ENCODE results near the gene USP2. TPM values are rescaled to one million over a fixed set of nuclear protein-coding genes. Genes with fewer than 3 reads are reported as not detected.

USP2 gene
- total RNA-seq, 1 donor from 2014 or later = 0.11 TPM

GRCh38 chr11:119377112-119377901, 4.2 kb downstream of the USP2 start:
- peaks cover 8% of the 10 kb centered on the region for H3K4me1 Mint-ChIP-seq (ENCODE audit: unreplicated experiment)
- peak; percentile 80 for DNase-seq (ENCODE audit: extremely low spot score, unreplicated experiment)
- no peaks in the 10 kb centered on the region for H3K36me3 Mint-ChIP-seq (ENCODE audit: unreplicated experiment)
- no peaks in the 10 kb centered on the region for H3K9me3 Mint-ChIP-seq (ENCODE audit: unreplicated experiment)
- H3K27ac Mint-ChIP-seq (ENCODE audit: unreplicated experiment) = no peak overlapping the region
- H3K27me3 Mint-ChIP-seq (ENCODE audit: unreplicated experiment) = peaks cover 6% of the 10 kb centered on the region
- H3K4me3 Mint-ChIP-seq (ENCODE audit: unreplicated experiment) = no peak overlapping the region
- TF ChIP-seq, protein P1, sequence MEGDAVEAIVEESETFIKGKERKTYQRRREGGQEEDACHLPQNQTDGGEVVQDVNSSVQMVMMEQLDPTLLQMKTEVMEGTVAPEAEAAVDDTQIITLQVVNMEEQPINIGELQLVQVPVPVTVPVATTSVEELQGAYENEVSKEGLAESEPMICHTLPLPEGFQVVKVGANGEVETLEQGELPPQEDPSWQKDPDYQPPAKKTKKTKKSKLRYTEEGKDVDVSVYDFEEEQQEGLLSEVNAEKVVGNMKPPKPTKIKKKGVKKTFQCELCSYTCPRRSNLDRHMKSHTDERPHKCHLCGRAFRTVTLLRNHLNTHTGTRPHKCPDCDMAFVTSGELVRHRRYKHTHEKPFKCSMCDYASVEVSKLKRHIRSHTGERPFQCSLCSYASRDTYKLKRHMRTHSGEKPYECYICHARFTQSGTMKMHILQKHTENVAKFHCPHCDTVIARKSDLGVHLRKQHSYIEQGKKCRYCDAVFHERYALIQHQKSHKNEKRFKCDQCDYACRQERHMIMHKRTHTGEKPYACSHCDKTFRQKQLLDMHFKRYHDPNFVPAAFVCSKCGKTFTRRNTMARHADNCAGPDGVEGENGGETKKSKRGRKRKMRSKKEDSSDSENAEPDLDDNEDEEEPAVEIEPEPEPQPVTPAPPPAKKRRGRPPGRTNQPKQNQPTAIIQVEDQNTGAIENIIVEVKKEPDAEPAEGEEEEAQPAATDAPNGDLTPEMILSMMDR (IDR thresholded peaks at IDR 0.05) = no peak

- H3K4me3 Mint-ChIP-seq (ENCODE audit: unreplicated experiment) = no peak overlapping the region
- peak; percentile 68 for DNase-seq (ENCODE audit: extremely low spot score, unreplicated experiment)
- TF ChIP-seq, protein P1 (IDR thresholded peaks at IDR 0.05) = no peak
- no peaks in the 10 kb centered on the region for H3K36me3 Mint-ChIP-seq (ENCODE audit: unreplicated experiment)
- no peaks in the 10 kb centered on the region for H3K9me3 Mint-ChIP-seq (ENCODE audit: unreplicated experiment)
- H3K27me3 Mint-ChIP-seq (ENCODE audit: unreplicated experiment) = peaks cover 9% of the 10 kb centered on the region
- H3K4me1 Mint-ChIP-seq (ENCODE audit: unreplicated experiment) = peaks cover 8% of the 10 kb centered on the region
- no peak overlapping the region for H3K27ac Mint-ChIP-seq (ENCODE audit: unreplicated experiment)
Measured at GRCh38 chr11:119376197-119376847, 5.2 kb downstream of the USP2 start.

DNA sequence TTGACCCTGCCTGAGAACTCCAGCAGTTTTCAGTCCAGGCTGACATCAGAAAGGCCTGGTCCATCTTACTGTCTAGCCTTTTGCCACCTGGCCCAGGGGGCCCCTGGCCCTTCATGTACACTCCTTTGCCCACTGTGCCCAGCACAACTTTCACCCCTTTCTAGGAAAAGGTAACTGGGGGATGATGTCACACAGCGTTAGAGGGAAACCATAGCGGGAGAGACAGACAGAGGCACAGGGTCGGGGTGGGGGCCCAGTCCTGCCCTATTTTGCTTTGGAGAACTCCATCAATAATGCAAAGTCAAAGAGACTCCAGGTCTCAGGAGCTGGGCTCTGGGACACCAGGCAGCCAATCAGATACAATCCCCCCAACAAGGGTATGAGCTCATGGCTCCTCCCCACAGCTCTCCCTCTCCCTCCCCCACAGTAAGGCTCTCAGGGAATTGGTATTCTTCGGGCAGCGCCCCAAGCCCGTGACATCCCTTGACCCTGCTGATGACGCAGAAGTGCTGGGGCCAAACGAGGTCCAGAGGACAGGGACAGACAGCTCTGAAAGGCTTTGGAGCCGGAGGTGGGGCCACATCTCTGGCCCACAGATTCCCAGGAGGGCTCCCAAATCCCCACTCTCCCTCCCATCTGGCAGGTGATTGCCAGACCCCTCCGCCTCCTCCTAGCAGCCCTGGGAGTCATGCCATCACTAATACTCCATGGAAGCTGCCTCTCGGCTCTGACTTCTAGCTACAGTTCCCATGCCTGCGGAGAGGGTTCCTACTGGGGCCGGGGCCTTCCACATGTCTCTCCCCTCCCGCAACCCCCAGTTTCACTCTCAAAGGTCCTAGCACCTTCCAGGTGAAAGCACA, 5.9 kb downstream of the USP2 start:
- Mint-ChIP-seq H3K27me3 (ENCODE audit: unreplicated experiment) (peaks cover 10% of the 10 kb centered on the region), H3K4me1 (ENCODE audit: unreplicated experiment) (peaks cover 3% of the 10 kb centered on the region), H3K27ac (ENCODE audit: unreplicated experiment) (no peak overlapping the region), H3K9me3 (ENCODE audit: unreplicated experiment) (no peaks in the 10 kb centered on the region), H3K4me3 (ENCODE audit: unreplicated experiment) (no peak overlapping the region), H3K36me3 (ENCODE audit: unreplicated experiment) (no peaks in the 10 kb centered on the region)
- DNase-seq (ENCODE audit: extremely low spot score, unreplicated experiment) = no peak
- TF ChIP-seq, protein P1 (IDR thresholded peaks at IDR 0.05) = no peak

DNA sequence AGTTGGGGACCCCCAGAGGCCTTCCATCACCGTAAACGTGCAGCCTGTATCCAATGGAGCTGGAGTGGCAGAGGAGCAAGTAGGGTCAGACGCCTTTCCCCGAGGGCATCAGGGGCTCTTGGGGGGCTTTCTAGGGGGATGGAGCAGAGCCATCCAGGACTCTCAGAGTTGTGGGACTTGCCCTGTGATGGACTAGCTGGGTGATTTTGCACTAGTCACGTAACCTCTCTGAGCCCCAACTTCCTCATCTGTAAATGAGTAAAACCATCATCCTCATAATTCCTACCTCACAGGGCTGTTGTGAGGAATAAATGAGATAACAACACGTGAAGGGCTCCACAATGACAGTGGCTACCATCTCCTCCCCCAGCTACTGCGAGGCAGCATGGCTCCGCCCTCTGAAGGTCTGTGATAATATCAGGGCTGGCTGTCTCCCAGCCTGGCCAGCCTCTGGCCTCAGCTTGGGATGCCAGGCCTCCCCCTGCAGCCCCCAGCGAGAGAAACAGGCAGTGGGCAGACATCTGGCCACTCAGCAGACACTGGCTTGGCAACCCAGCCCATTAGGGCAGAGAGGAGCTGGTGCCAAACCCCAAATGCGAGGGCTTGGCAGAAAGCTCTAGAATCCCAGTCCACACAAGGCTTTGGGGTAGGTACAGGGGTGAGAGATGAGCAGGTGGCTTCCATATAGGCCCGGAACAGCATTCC, 6.7 kb downstream of the USP2 start:
- Mint-ChIP-seq H3K36me3 (ENCODE audit: unreplicated experiment) (no peaks in the 10 kb centered on the region), H3K27me3 (ENCODE audit: unreplicated experiment) (peaks cover 12% of the 10 kb centered on the region), H3K4me3 (ENCODE audit: unreplicated experiment) (no peak overlapping the region), H3K27ac (ENCODE audit: unreplicated experiment) (no peak overlapping the region), H3K4me1 (ENCODE audit: unreplicated experiment) (peaks cover 3% of the 10 kb centered on the region), H3K9me3 (ENCODE audit: unreplicated experiment) (no peaks in the 10 kb centered on the region)
- TF ChIP-seq, protein P1 (IDR thresholded peaks at IDR 0.05) = no peak
- no peak for DNase-seq (ENCODE audit: extremely low spot score, unreplicated experiment)
